BJ (cell line): Measurements from ENCODE around the gene EEF2KMT. TPM values are rescaled to one million over a fixed set of nuclear protein-coding genes. Genes with fewer than 3 reads are reported as not detected.

Experiments used
- CTCF ChIA-PET: fragments of 350-600 bp; formaldehyde crosslinking; extraction: SDS; loops from one replicate; lab custom pipeline; 2021; ENCODE audit warnings: antibody characterized with exemption, inconsistent platforms; lab: Yijun Ruan, JAX
- POLR2A ChIA-PET: fragments of 300-600 bp; sonication (Branson Sonifier 250); formaldehyde crosslinking; extraction: SDS; loops from one replicate; lab custom pipeline; 2021; ENCODE audit warnings: antibody characterized with exemption; lab: Charles Lee
- DNase-seq: peaks from one replicate; pipeline ENCODE4 v3.0.0-alpha.2; 2011; ENCODE audit warnings: low read depth
- H3K27me3 ChIP-seq: 2 replicates; pipeline ENCODE4 v1.6.0; 2011; ENCODE audit warnings: low read length; ENCODE audit not compliant: control insufficient read depth, insufficient read depth
- H3K36me3 ChIP-seq: 2 replicates; pipeline ENCODE4 v1.5.1; 2011; ENCODE audit warnings: low read length; ENCODE audit not compliant: control insufficient read depth, insufficient read depth
- H3K4me3 ChIP-seq: 2 replicates; pipeline ENCODE4 v1.5.1; 2011; ENCODE audit warnings: low read depth, mild to moderate bottlenecking, control low read depth, low read length
- CTCF ChIP-seq: IDR thresholded peaks from 2 replicates; pipeline ENCODE4 v1.5.1; 2011; ENCODE audit warnings: low read depth, mild to moderate bottlenecking, control low read depth, inconsistent platforms, low read length, moderate library complexity; ENCODE audit not compliant: insufficient read depth
- polyA plus RNA-seq: library from polyadenylated mRNA; depleted of rRNA; stranded (reverse); fragments of >200 nt; gene quantifications from 2 replicates; pipeline ENCODE4 v1.2.3, GENCODE V29; 2011; rRNA removed

Gene EEF2KMT
- polyA plus RNA-seq, 1 experiment, result 8.5 TPM

- Histone ChIP-seq H3K27me3 (no peaks in the 10 kb centered on the region; the same call in none of the 2 replicates), H3K4me3 (no peak overlapping the region), H3K36me3 (no peaks in the 10 kb centered on the region)
- TF ChIP-seq CTCF, result no peak
- CTCF ChIA-PET, result no interaction called here
- POLR2A ChIA-PET, result no interaction called here
- DNase-seq, result no peak
Observed at GRCh38 chr16:5040451-5040850, 57.1 kb downstream of the EEF2KMT start.

- no peak for DNase-seq
- ChIA-PET POLR2A (no interaction called here), CTCF (no interaction called here)
- TF ChIP-seq CTCF, result no peak
- no peak overlapping the region for H3K4me3 ChIP-seq
- no peaks in the 10 kb centered on the region for H3K36me3 ChIP-seq
- H3K27me3 ChIP-seq, result no peaks in the 10 kb centered on the region; the same call in 1 of the 2 replicates
Observed at GRCh38 chr16:5036228-5037156, 61.1 kb downstream of the EEF2KMT start.

GRCh38 chr16:5035909-5036227, 61.7 kb downstream of the EEF2KMT start:
- TF ChIP-seq CTCF, result no peak
- DNase-seq, result no peak
- ChIA-PET POLR2A (no interaction called here), CTCF (no interaction called here)
- Histone ChIP-seq H3K27me3 (no peaks in the 10 kb centered on the region; the same call in 1 of the 2 replicates), H3K4me3 (no peak overlapping the region), H3K36me3 (no peaks in the 10 kb centered on the region)

Other genes starting within 250 kb of the EEF2KMT start
- gene PPL, start 160.6 kb downstream of the EEF2KMT start, polyA plus RNA-seq, result 0.54 and 0.56 TPM in 2 replicates
- not detected in 2 replicates for gene SEC14L5, start 139.5 kb downstream of the EEF2KMT start, polyA plus RNA-seq
- 10.8 and 17.3 TPM in 2 replicates for gene NAGPA, start 63.9 kb downstream of the EEF2KMT start, polyA plus RNA-seq
- not detected in 2 replicates for gene C16orf89, start 31.8 kb downstream of the EEF2KMT start, polyA plus RNA-seq
- 55.8 and 63.1 TPM in 2 replicates for gene ALG1, start 26.0 kb downstream of the EEF2KMT start, polyA plus RNA-seq